ENCODE results near the gene LUC7L3. TPM values are rescaled to one million over a fixed set of nuclear protein-coding genes. Genes with fewer than 3 reads are reported as not detected.

The LUC7L3 gene
- total and polyA plus RNA-seq, 8 donors, result 76.1 to 831 (median 643) TPM

GRCh38 chr17:50728881-50729765 lies 9.7 kb downstream of the LUC7L3 start:
- H3K4me1 ChIP-seq, result peaks cover 13 to 83% of the 10 kb centered on the region in 2 donors
- intact Hi-C loops (cut with DNase I), result no loop called here
- H3K4me3 ChIP-seq, result no peak overlapping the region
- ATAC-seq (peak; percentile 26), DNase-seq (no peak)
- H3K36me3 ChIP-seq, result no peaks in the 10 kb centered on the region
- no peak for TF ChIP-seq CTCF (IDR thresholded peaks at IDR 0.05)
- H3K9me3 ChIP-seq, result no peaks in the 10 kb centered on the region
- H3K27ac ChIP-seq, result no peak overlapping the region
- H3K27me3 ChIP-seq, result no peaks in the 10 kb centered on the region

GRCh38 chr17:50731575-50732460 lies 12.4 kb downstream of the LUC7L3 start:
- peaks cover 7 to 66% of the 10 kb centered on the region in 2 donors for H3K4me1 ChIP-seq
- no peaks in the 10 kb centered on the region for H3K36me3 ChIP-seq
- no peaks in the 10 kb centered on the region for H3K27me3 ChIP-seq
- H3K27ac ChIP-seq, result no peak overlapping the region
- DNase-seq, result no peak
- intact Hi-C loops (cut with DNase I), result no loop called here
- TF ChIP-seq CTCF (IDR thresholded peaks at IDR 0.05), result no peak
- H3K4me3 ChIP-seq, result no peak overlapping the region
- H3K9me3 ChIP-seq, result no peaks in the 10 kb centered on the region
- peak; percentile 16 for ATAC-seq

- TF ChIP-seq CTCF (IDR thresholded peaks at IDR 0.05), result no peak
- Histone ChIP-seq H3K36me3 (peaks cover 0 to 31% of the 10 kb centered on the region in 2 donors), H3K4me1 (peaks cover 7 to 36% of the 10 kb centered on the region in 2 donors), H3K27me3 (no peaks in the 10 kb centered on the region), H3K27ac (no peak overlapping the region), H3K9me3 (no peaks in the 10 kb centered on the region), H3K4me3 (no peak overlapping the region)
- ATAC-seq, result no peak
- intact Hi-C loops (cut with DNase I), result no loop called here
- DNase-seq, result no peak
Measured at GRCh38 chr17:50735287-50735686, 15.9 kb downstream of the LUC7L3 start.

GRCh38 chr17:50737118-50737698 lies 17.8 kb downstream of the LUC7L3 start:
- ATAC-seq, result no peak
- Histone ChIP-seq H3K36me3 (peaks cover 0 to 50% of the 10 kb centered on the region in 2 donors), H3K27me3 (no peaks in the 10 kb centered on the region), H3K4me1 (peaks cover 2 to 23% of the 10 kb centered on the region in 2 donors), H3K27ac (no peak overlapping the region), H3K9me3 (no peaks in the 10 kb centered on the region), H3K4me3 (no peak overlapping the region)
- no peak for DNase-seq
- intact Hi-C loops (cut with DNase I), result no loop called here
- no peak for TF ChIP-seq CTCF (IDR thresholded peaks at IDR 0.05)
